HepG2 (cell line): ENCODE data around the gene HELZ. TPM values are rescaled to one million over a fixed set of nuclear protein-coding genes. Genes with fewer than 3 reads are reported as not detected.

Source experiments
- ATAC-seq: fragments of 200-7000 bp; cut with Tn5 transposase; 3 replicates; pipeline ENCODE4 v1.9.1; 2020; ENCODE audit warnings: mild to moderate bottlenecking, moderate library complexity
- BruUV-seq: library from RNA; stranded (reverse); fragments of 400-500 nt; replicated peaks from 2 replicates; lab custom pipeline; 2021; lab: Mats Ljungman, UMichigan
- CTCF ChIA-PET: fragments of 300-600 bp; formaldehyde crosslinking; extraction: SDS; loops from one replicate; lab custom pipeline; 2021; ENCODE audit warnings: low total read pairs, inconsistent platforms, low intra/inter-chr PET ratio; lab: Yijun Ruan, JAX
- POLR2A ChIA-PET: fragments of 350-600 bp; sonication (Branson Sonifier 250); formaldehyde crosslinking; loops from one replicate; lab custom pipeline; 2020; ENCODE audit warnings: antibody characterized with exemption, inconsistent platforms; lab: Yijun Ruan, JAX
- DNase-seq: peaks from one replicate; pipeline ENCODE4 v3.0.0-alpha.2; 2015; ENCODE audit warnings: low spot score
- FAIRE-seq: peaks from 3 replicates; lab custom pipeline; 2011; peaks lifted over from hg19 to GRCh38; lab: Jason Lieb, UNC
- H2AFZ ChIP-seq: one replicate; pipeline ENCODE4 v1.6.1; 2011; ENCODE audit warnings: low read length, inconsistent platforms
- H3K27ac ChIP-seq: fragments of 300-600 bp; 3 replicates; pipeline ENCODE4 v1.8.0; 2011; ENCODE audit warnings: mixed run types, mild to moderate bottlenecking, mixed read lengths, low read length, inconsistent platforms; ENCODE audit not compliant: insufficient read depth; ENCODE audit errors: extremely low read length
- H3K27me3 ChIP-seq, 2 experiments: fragments of 200-600 bp in 1 of 2; 2 replicates in 1 of 2; 3 replicates in 1 of 2; pipeline versions ENCODE4 v1.6.0 to v1.8.0; 2011; ENCODE audit warnings: low read length in 2 of 2, mild to moderate bottlenecking in 2 of 2, moderate library complexity in 2 of 2, inconsistent platforms in 1 of 2; ENCODE audit not compliant: insufficient read depth in 2 of 2, control insufficient read depth in 1 of 2
- H3K36me3 ChIP-seq, 2 experiments: fragments of 200-600 bp in 1 of 2; replicated peaks in 1 of 2; 2 replicates in 1 of 2; 3 replicates in 1 of 2; pipeline versions ENCODE4 v1.5.1 to v1.8.0; 2011; ENCODE audit warnings: low read length in 2 of 2, inconsistent platforms in 1 of 2; ENCODE audit not compliant: insufficient read depth in 2 of 2, control insufficient read depth in 1 of 2
- H3K4me1 ChIP-seq: 2 replicates; pipeline ENCODE4 v1.5.1; 2012; ENCODE audit warnings: low read length, inconsistent platforms; ENCODE audit not compliant: insufficient read depth
- H3K4me2 ChIP-seq: 2 replicates; pipeline ENCODE4 v1.6.0; 2011; ENCODE audit warnings: low read depth, low read length, inconsistent platforms
- H3K4me3 ChIP-seq, 3 experiments: fragments of 200-600 bp in 1 of 3; sonication (generic), shearing (Covaris generic) in 1 of 3; replicated peaks in 1 of 3; 2 replicates each; pipeline ENCODE4 v1.5.1; 2011 to 2016; ENCODE audit warnings: low read length in 3 of 3, inconsistent platforms in 2 of 3, low read depth in 2 of 3, mild to moderate bottlenecking in 2 of 3, control low read depth in 1 of 3, mixed read lengths in 1 of 3; ENCODE audit not compliant: insufficient read depth in 1 of 3
- H3K79me2 ChIP-seq: one replicate; pipeline ENCODE4 v1.6.1; 2011; ENCODE audit warnings: low read length, inconsistent platforms; ENCODE audit not compliant: insufficient read depth
- H3K9ac ChIP-seq: 2 replicates; pipeline ENCODE4 v1.6.0; 2011; ENCODE audit warnings: mild to moderate bottlenecking, low read depth, low read length, inconsistent platforms; ENCODE audit not compliant: insufficient read depth
- H3K9me3 ChIP-seq: 2 replicates; pipeline ENCODE4 v1.5.1; 2012; ENCODE audit warnings: mild to moderate bottlenecking, low read length
- H4K20me1 ChIP-seq: 2 replicates; pipeline ENCODE4 v1.6.0; 2011; ENCODE audit warnings: inconsistent platforms, mild to moderate bottlenecking, low read length, moderate library complexity; ENCODE audit not compliant: insufficient read depth
- ATRX ChIP-seq: sonication (generic); formaldehyde crosslinking; IDR thresholded peaks from 2 replicates; pipeline ENCODE4 v1.4.0; 2020; ENCODE audit warnings: missing genetic modification reagents, borderline replicate concordance
- CREB1 ChIP-seq, 2 experiments: fragments of 450-650 bp in 1 of 2; IDR thresholded peaks; 2 replicates each; pipeline ENCODE4 v1.6.1; 2016 to 2017; ENCODE audit warnings: control low read depth in 1 of 2, mild to moderate bottlenecking in 1 of 2, missing compliant biosample characterization in 1 of 2, missing genetic modification characterization in 1 of 2
- FOXA3 ChIP-seq: IDR thresholded peaks from 2 replicates; pipeline ENCODE4 v1.6.1; 2016; ENCODE audit warnings: missing genetic modification reagents, missing compliant biosample characterization
- FOXK2 ChIP-seq: fragments of 450-650 bp; IDR thresholded peaks from 2 replicates; pipeline ENCODE4 v1.6.1; 2016
- GLI4 ChIP-seq: sonication (generic); formaldehyde crosslinking; IDR thresholded peaks from 2 replicates; pipeline ENCODE4 v1.5.1; 2020; ENCODE audit warnings: missing genetic modification reagents, mild to moderate bottlenecking, moderate library complexity, borderline replicate concordance
- HMG20A ChIP-seq: IDR thresholded peaks from 2 replicates; pipeline ENCODE4 v1.6.1; 2016; ENCODE audit warnings: borderline replicate concordance
- HNF1A ChIP-seq, 2 experiments: sonication (generic) in 1 of 2; formaldehyde crosslinking in 1 of 2; IDR thresholded peaks; 2 replicates each; pipeline versions ENCODE4 v1.4.0 to v1.6.1; 2016 to 2020; ENCODE audit warnings: borderline replicate concordance in 1 of 2, low read depth in 1 of 2, mild to moderate bottlenecking in 1 of 2, missing genetic modification reagents in 1 of 2
- PBX3 ChIP-seq: sonication (generic); formaldehyde crosslinking; IDR thresholded peaks from 2 replicates; pipeline ENCODE4 v1.8.1; 2023; ENCODE audit warnings: missing genetic modification reagents, inconsistent platforms, borderline replicate concordance
- RFXAP ChIP-seq: sonication (generic); formaldehyde crosslinking; IDR thresholded peaks from 2 replicates; pipeline ENCODE4 v1.4.0; 2020; ENCODE audit warnings: missing genetic modification reagents, borderline replicate concordance
- SPEN ChIP-seq: sonication (generic); formaldehyde crosslinking; IDR thresholded peaks from 2 replicates; pipeline ENCODE4 v1.5.1; 2020; ENCODE audit warnings: low read depth, mild to moderate bottlenecking, missing genetic modification reagents
- TEAD3 ChIP-seq: optimal IDR thresholded peaks from 2 replicates; pipeline ENCODE3; 2016; ENCODE audit warnings: borderline replicate concordance
- ZBTB37 ChIP-seq: sonication (generic); formaldehyde crosslinking; IDR thresholded peaks from 2 replicates; pipeline ENCODE4 v1.4.0; 2020; ENCODE audit warnings: mild to moderate bottlenecking, missing genetic modification reagents
- ZBTB42 ChIP-seq: sonication (generic); formaldehyde crosslinking; IDR thresholded peaks from 2 replicates; pipeline ENCODE4 v1.5.0; 2020; ENCODE audit warnings: mild to moderate bottlenecking, missing genetic modification reagents
- ZNF326 ChIP-seq: sonication (generic); formaldehyde crosslinking; IDR thresholded peaks from 2 replicates; pipeline ENCODE4 v1.4.0; 2020; ENCODE audit warnings: missing genetic modification reagents, borderline replicate concordance
- ZNF589 ChIP-seq: sonication (generic); formaldehyde crosslinking; conservative IDR thresholded peaks from 2 replicates; pipeline ENCODE4 v1.8.0; 2022; ENCODE audit warnings: mild to moderate bottlenecking, moderate library complexity, missing genetic modification reagents
- ZNF639 ChIP-seq: conservative IDR thresholded peaks from 2 replicates; pipeline ENCODE4 v1.6.1; 2018; ENCODE audit warnings: missing genetic modification reagents
- ZNF773 ChIP-seq: sonication (generic); formaldehyde crosslinking; IDR thresholded peaks from 2 replicates; pipeline ENCODE4 v1.4.0; 2020; ENCODE audit warnings: missing genetic modification reagents, borderline replicate concordance
- ZNF883 ChIP-seq: sonication (generic); formaldehyde crosslinking; IDR thresholded peaks from 2 replicates; pipeline ENCODE4 v1.5.1; 2020; ENCODE audit warnings: mild to moderate bottlenecking, missing genetic modification reagents; ENCODE audit errors: not compliant biosample characterization
- in situ Hi-C: cut with HindIII; loops from 2 replicates; pipeline ENCODE4 v1.10.0; 2017; ENCODE audit warnings: low pct_unique_long_range_greater_than_20kb; ENCODE audit not compliant: extremely low pct_ligation_motif_present
- intact Hi-C: fragments of 100-400 bp; cut with micrococcal nuclease; formaldehyde crosslinking; loops from one replicate; pipeline ENCODE4 v1.10.0; 2022; ENCODE audit not compliant: unreplicated experiment
- polyA plus RNA-seq, 8 experiments: library from polyadenylated mRNA; depleted of rRNA in 3 of 8; stranded (reverse) in 7 of 8; unstranded in 1 of 8; fragments of >200 nt; fragmentation: Illumina TruSeq in 4 of 8; extraction: Trizol in 4 of 8; gene quantifications; 2 replicates each; pipeline versions ENCODE4 v1.2.1 to v1.2.3, GENCODE V29; 2011 to 2016; ENCODE audit warnings: low read depth in 4 of 8, missing spikeins in 1 of 8, mixed read lengths in 1 of 8; ENCODE audit not compliant: insufficient read depth in 1 of 8
- total RNA-seq, 5 experiments: library from RNA; depleted of rRNA; stranded (reverse); fragments of >200 nt; fragmentation: Illumina TruSeq; extraction: Trizol; gene quantifications; 2 replicates each; pipeline ENCODE4 v1.2.3, GENCODE V29; 2016; ENCODE audit warnings: low read depth in 1 of 5

Gene HELZ
- total and polyA plus RNA-seq, 2 of the 13 experiments (the other 11 are each of a cell fraction or from before 2014, with no cell fraction given), result 35.3 to 52.4 TPM

GRCh38 chr17:67071595-67071994, 173.4 kb downstream of the HELZ start:
- Histone ChIP-seq H3K4me1 (peaks cover 27% of the 10 kb centered on the region), H3K27me3 (no peaks in the 10 kb centered on the region), H3K27ac (no peak overlapping the region), H3K9me3 (no peaks in the 10 kb centered on the region), H3K36me3 (peaks cover 4 to 10% of the 10 kb centered on the region in 2 experiments; a peak in 4 of 5 replicates), H3K4me2 (no peak overlapping the region), H3K79me2 (no peaks in the 10 kb centered on the region), H3K9ac (no peak overlapping the region), H4K20me1 (no peaks in the 10 kb centered on the region), H3K4me3 (no peak overlapping the region), H2AFZ (no peak overlapping the region)
- POLR2A ChIA-PET, result no interaction called here
- BruUV-seq, result no TSS peak
- intact Hi-C loops (no loop called here), in situ Hi-C loops (no loop called here)
- no peak for DNase-seq
- CTCF ChIA-PET, result no interaction called here
- FAIRE-seq, result no peak
- ATAC-seq, result no peak
- TF ChIP-seq CREB1 (IDR thresholded peaks at IDR 0.05), result no peak
- no peak for TF ChIP-seq CREB1 (CRISPR knock-in tag; IDR thresholded peaks at IDR 0.05)
- TF ChIP-seq TEAD3 (CRISPR knock-in tag), result no peak
- TF ChIP-seq FOXK2, result no peak
- TF ChIP-seq SPEN (CRISPR knock-in tag), result no peak
- no peak for TF ChIP-seq ZNF326
- TF ChIP-seq FOXA3 (CRISPR knock-in tag), result no peak
- no peak for TF ChIP-seq ZNF639 (CRISPR knock-in tag)
- TF ChIP-seq ZNF589 (CRISPR knock-in tag), result no peak
- no peak for TF ChIP-seq GLI4 (CRISPR knock-in tag)
- TF ChIP-seq HMG20A (CRISPR knock-in tag), result no peak
- no peak for TF ChIP-seq PBX3 (CRISPR knock-in tag)
- no peak for TF ChIP-seq ZBTB42 (CRISPR knock-in tag)
- no peak for TF ChIP-seq ZNF773 (CRISPR knock-in tag)
- no peak for TF ChIP-seq ZBTB37 (CRISPR knock-in tag)
- no peak for TF ChIP-seq ZNF883 (CRISPR knock-in tag)
- TF ChIP-seq RFXAP, result no peak
- no peak for TF ChIP-seq HNF1A (IDR thresholded peaks at IDR 0.05; ENCODE audit: low read depth)
- TF ChIP-seq HNF1A (CRISPR knock-in tag; IDR thresholded peaks at IDR 0.05; ENCODE audit: borderline replicate concordance), result no peak
- TF ChIP-seq ATRX (CRISPR knock-in tag), result no peak
